Esophagus muscularis mucosa (tissue), 4 donors: ENCODE results near the gene GRIK4. TPM values are rescaled to one million over a fixed set of nuclear protein-coding genes. Genes with fewer than 3 reads are reported as not detected.

Source experiments
- DNase-seq: peaks from one replicate; pipeline ENCODE4 v3.0.0-alpha.2; 2017; ENCODE audit errors: extremely low spot score
- H3K27ac ChIP-seq, 4 donors: fragments of 200-600 bp; sonication (generic); replicated peaks in 1 of 4; 1 replicate in 3 of 4; 2 replicates in 1 of 4; pipeline ENCODE4 v1.5.1; 2016 to 2019; ENCODE audit warnings: mild to moderate bottlenecking in 1 of 4
- H3K27me3 ChIP-seq, 4 donors: fragments of 200-600 bp; sonication (generic); one replicate each; pipeline versions ENCODE4 v1.5.1 to v1.6.0; 2016 to 2019
- H3K36me3 ChIP-seq, 4 donors: fragments of 200-600 bp; sonication (generic); one replicate each; pipeline ENCODE4 v1.5.1; 2016 to 2019
- H3K4me1 ChIP-seq, 4 donors: fragments of 200-600 bp; sonication (generic); one replicate each; pipeline ENCODE4 v1.5.1; 2016 to 2019
- H3K4me3 ChIP-seq, 4 donors: fragments of 200-600 bp; sonication (generic); 1 replicate in 2 of 4; 2 replicates in 2 of 4; pipeline ENCODE4 v1.5.1; 2016 to 2019; ENCODE audit warnings: mild to moderate bottlenecking in 4 of 4, moderate library complexity in 1 of 4
- H3K9me3 ChIP-seq, 4 donors: fragments of 200-600 bp; sonication (generic); 1 replicate in 3 of 4; 2 replicates in 1 of 4; pipeline ENCODE4 v1.5.1; 2016 to 2019
- EP300 ChIP-seq: sonication (generic); formaldehyde crosslinking; IDR thresholded peaks from one replicate; pipeline ENCODE4 v1.6.1; 2017; ENCODE audit warnings: antibody characterized with exemption
- POLR2A ChIP-seq: fragments of 450-650 bp; IDR thresholded peaks from one replicate; pipeline ENCODE4 v1.6.1; 2017; ENCODE audit warnings: antibody characterized with exemption, moderate library complexity, mild to moderate bottlenecking, low read depth
- POLR2AphosphoS5 ChIP-seq, 2 donors: sonication (generic); formaldehyde crosslinking; IDR thresholded peaks; one replicate each; pipeline ENCODE4 v1.6.1; 2017; ENCODE audit warnings: antibody characterized with exemption in 2 of 2
- WGBS: methylation state at CpG from one replicate; pipeline ENCODE4 v1.1.5; 2018; 5-methylcytosine and 5-hydroxymethylcytosine counted together
- intact Hi-C: fragments of 100-400 bp; cut with DNase I; formaldehyde crosslinking; loops from one replicate; pipeline ENCODE4 v1.15.1; 2023
- total RNA-seq, 4 donors: library from RNA; depleted of rRNA; stranded (reverse); fragments of >200 nt; gene quantifications; one replicate each; pipeline versions ENCODE4 v1.1.0 to v1.2.1, GENCODE V29; 2016
- TF ChIP-seq, protein P1 (sequence below), 3 experiments: fragments of 200-600 bp in 2 of 3; fragments of 450-650 bp in 1 of 3; sonication (generic) in 2 of 3; IDR thresholded peaks; one replicate each; pipeline ENCODE4 v1.5.1; 2017 to 2019; ENCODE audit warnings: antibody characterized with exemption in 3 of 3, mild to moderate bottlenecking in 2 of 3, moderate library complexity in 1 of 3

The GRIK4 gene
- total RNA-seq, 4 donors from 2014 or later = 0.13 to 0.83 (median 0.43) TPM

GRCh38 chr11:120643284-120643683 is 131.7 kb downstream of the GRIK4 start:
- Histone ChIP-seq H3K9me3 (no peaks in the 10 kb centered on the region), H3K27ac (no peak overlapping the region), H3K36me3 (no peaks in the 10 kb centered on the region), H3K4me1 (no peaks in the 10 kb centered on the region), H3K27me3 (peaks cover 0 to 49% (median 0%) of the 10 kb centered on the region in 4 donors), H3K4me3 (no peak overlapping the region)
- WGBS = 93% methylated on average over 6 of the region's 6 CpGs
- intact Hi-C loops = no loop called here
- DNase-seq = no peak
- TF ChIP-seq, protein P1, sequence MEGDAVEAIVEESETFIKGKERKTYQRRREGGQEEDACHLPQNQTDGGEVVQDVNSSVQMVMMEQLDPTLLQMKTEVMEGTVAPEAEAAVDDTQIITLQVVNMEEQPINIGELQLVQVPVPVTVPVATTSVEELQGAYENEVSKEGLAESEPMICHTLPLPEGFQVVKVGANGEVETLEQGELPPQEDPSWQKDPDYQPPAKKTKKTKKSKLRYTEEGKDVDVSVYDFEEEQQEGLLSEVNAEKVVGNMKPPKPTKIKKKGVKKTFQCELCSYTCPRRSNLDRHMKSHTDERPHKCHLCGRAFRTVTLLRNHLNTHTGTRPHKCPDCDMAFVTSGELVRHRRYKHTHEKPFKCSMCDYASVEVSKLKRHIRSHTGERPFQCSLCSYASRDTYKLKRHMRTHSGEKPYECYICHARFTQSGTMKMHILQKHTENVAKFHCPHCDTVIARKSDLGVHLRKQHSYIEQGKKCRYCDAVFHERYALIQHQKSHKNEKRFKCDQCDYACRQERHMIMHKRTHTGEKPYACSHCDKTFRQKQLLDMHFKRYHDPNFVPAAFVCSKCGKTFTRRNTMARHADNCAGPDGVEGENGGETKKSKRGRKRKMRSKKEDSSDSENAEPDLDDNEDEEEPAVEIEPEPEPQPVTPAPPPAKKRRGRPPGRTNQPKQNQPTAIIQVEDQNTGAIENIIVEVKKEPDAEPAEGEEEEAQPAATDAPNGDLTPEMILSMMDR (IDR thresholded peaks at IDR 0.05) = no peak
- TF ChIP-seq POLR2AphosphoS5 (IDR thresholded peaks at IDR 0.05) (no peak), EP300 (no peak), POLR2A (no peak)

DNA sequence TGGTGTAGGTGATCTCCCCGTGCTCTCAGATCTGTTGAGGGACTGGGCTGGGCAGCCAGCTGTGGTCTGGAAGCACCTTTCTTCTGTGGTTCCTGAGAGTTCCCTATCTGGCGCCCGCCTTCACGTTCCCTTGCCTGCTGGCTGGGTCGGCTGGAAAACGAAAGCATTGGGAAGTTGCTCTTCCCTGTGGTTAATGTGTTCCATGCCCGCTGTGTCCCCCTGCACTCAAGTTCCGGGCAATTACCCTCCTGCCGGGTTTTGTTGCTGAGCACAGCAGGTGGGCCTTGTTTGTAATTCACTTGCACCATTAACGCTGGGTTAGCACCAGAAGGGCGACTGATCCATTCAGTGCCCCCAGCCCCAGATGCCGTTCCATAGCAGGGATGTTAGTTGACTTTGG is 134.1 kb downstream of the GRIK4 start:
- Histone ChIP-seq H3K36me3 (no peaks in the 10 kb centered on the region), H3K4me1 (no peaks in the 10 kb centered on the region), H3K27ac (no peak overlapping the region), H3K4me3 (peak overlapping the region in 1 of 4 donors; percentile 3), H3K27me3 (peaks cover 0 to 33% (median 0%) of the 10 kb centered on the region in 4 donors), H3K9me3 (no peaks in the 10 kb centered on the region)
- WGBS = 52% methylated on average over 12 of the region's 12 CpGs
- DNase-seq = no peak
- TF ChIP-seq POLR2A (no peak), POLR2AphosphoS5 (IDR thresholded peaks at IDR 0.05) (no peak), EP300 (no peak)
- TF ChIP-seq, protein P1 (IDR thresholded peaks at IDR 0.05) = no peak
- intact Hi-C loops = no loop called here

DNA sequence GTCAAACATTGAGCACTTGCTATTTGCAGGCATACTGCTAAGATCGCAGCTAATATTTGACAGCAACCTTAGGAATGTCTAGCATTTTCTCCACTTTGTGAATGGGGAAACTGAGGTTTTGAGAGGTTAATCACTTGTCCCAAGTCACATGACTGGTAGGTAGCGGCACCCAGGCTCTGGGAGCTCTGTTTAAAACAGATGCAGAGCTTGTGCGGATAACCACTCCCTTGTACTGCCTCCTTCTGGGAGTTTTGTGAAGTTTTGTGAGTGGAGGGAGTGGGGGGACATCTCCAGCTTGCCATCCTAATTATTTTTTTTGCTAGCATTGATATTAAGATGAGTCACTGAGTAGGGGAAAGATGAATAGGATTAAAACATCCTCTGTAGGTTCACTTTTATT is 134.7 kb downstream of the GRIK4 start:
- no peak for DNase-seq
- no peaks in the 10 kb centered on the region for H3K4me1 ChIP-seq
- TF ChIP-seq, protein P1 (IDR thresholded peaks at IDR 0.05) = no peak
- no peak for TF ChIP-seq POLR2A
- TF ChIP-seq POLR2AphosphoS5 (IDR thresholded peaks at IDR 0.05) = no peak
- no peak for TF ChIP-seq EP300
- H3K4me3 ChIP-seq = no peak overlapping the region
- WGBS = 75% methylated on average over 3 of the region's 3 CpGs
- no peaks in the 10 kb centered on the region for H3K9me3 ChIP-seq
- H3K27me3 ChIP-seq = peaks cover 0 to 29% (median 0%) of the 10 kb centered on the region in 4 donors
- intact Hi-C loops = no loop called here
- no peak overlapping the region for H3K27ac ChIP-seq
- no peaks in the 10 kb centered on the region for H3K36me3 ChIP-seq

DNA sequence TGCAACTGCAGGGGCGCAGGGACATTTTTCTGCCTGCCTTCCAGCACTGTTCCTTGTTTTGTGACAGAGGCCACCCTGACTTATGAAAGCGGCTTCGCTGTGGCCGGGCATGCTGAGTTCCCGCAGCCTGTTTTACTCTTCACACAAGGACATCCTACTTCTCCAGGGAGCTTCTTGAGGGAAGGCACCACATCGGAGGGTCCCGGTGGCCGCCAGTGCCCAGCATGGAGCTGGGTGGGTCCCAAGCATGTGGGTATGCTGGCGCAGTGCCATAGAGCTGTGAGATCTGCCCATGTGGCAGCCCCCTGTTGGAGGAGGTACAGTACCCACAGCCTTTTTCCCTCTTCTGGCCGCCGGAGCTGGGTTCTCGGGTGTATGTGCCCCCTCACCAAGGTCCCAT is 136.1 kb downstream of the GRIK4 start:
- H3K27ac ChIP-seq = no peak overlapping the region
- no peak overlapping the region for H3K4me3 ChIP-seq
- intact Hi-C loops = no loop called here
- no peaks in the 10 kb centered on the region for H3K36me3 ChIP-seq
- no peak for TF ChIP-seq POLR2A
- TF ChIP-seq POLR2AphosphoS5 (IDR thresholded peaks at IDR 0.05) = no peak
- TF ChIP-seq, protein P1 (IDR thresholded peaks at IDR 0.05) = no peak
- TF ChIP-seq EP300 = no peak
- H3K4me1 ChIP-seq = no peaks in the 10 kb centered on the region
- 100% methylated on average over 8 of the region's 12 CpGs for WGBS
- H3K9me3 ChIP-seq = no peaks in the 10 kb centered on the region
- H3K27me3 ChIP-seq = peaks cover 0 to 23% (median 0%) of the 10 kb centered on the region in 4 donors
- DNase-seq = no peak

GRCh38 chr11:120648771-120649170 is 137.2 kb downstream of the GRIK4 start:
- TF ChIP-seq POLR2A (no peak), POLR2AphosphoS5 (IDR thresholded peaks at IDR 0.05) (no peak), EP300 (no peak)
- TF ChIP-seq, protein P1 (IDR thresholded peaks at IDR 0.05) = no peak
- DNase-seq = no peak
- H3K4me3 ChIP-seq = no peak overlapping the region
- no peaks in the 10 kb centered on the region for H3K9me3 ChIP-seq
- peaks cover 0 to 26% (median 0%) of the 10 kb centered on the region in 4 donors for H3K27me3 ChIP-seq
- 77% methylated on average over 6 of the region's 6 CpGs for WGBS
- H3K4me1 ChIP-seq = no peaks in the 10 kb centered on the region
- H3K27ac ChIP-seq = no peak overlapping the region
- no peaks in the 10 kb centered on the region for H3K36me3 ChIP-seq
- intact Hi-C loops = no loop called here
